ENCODE data around the gene CD7.

The CD7 gene

GRCh38 chr17:82322526-82323453 lies 5.4 kb upstream of the CD7 start:
- ATAC-seq = no peak
- TF ChIP-seq RARB (CRISPR knock-in tag; IDR thresholded peaks at IDR 0.05) (no peak), SNAI2 (CRISPR knock-in tag; IDR thresholded peaks at IDR 0.05) (no peak), CSRNP3 (CRISPR knock-in tag; IDR thresholded peaks at IDR 0.05) (no peak), ARNTL (CRISPR knock-in tag; IDR thresholded peaks at IDR 0.05; ENCODE audit: borderline replicate concordance, low read depth) (no peak), ZFP30 (CRISPR knock-in tag; IDR thresholded peaks at IDR 0.05) (no peak), GLIS3 (CRISPR knock-in tag; IDR thresholded peaks at IDR 0.05) (no peak), OSR1 (CRISPR knock-in tag; IDR thresholded peaks at IDR 0.05) (no peak), CREB5 (CRISPR knock-in tag; IDR thresholded peaks at IDR 0.05; ENCODE audit: low read depth) (no peak), ZC3H10 (CRISPR knock-in tag; IDR thresholded peaks at IDR 0.05) (no peak), PPARA (CRISPR knock-in tag; IDR thresholded peaks at IDR 0.05; ENCODE audit: borderline replicate concordance) (no peak), ISL1 (CRISPR knock-in tag; IDR thresholded peaks at IDR 0.05) (no peak), ZNF8 (CRISPR knock-in tag; IDR thresholded peaks at IDR 0.05) (no peak), CSDC2 (CRISPR knock-in tag; IDR thresholded peaks at IDR 0.05) (no peak), ZFP3 (CRISPR knock-in tag; IDR thresholded peaks at IDR 0.05) (no peak), ESRRG (CRISPR knock-in tag; IDR thresholded peaks at IDR 0.05) (no peak), ZNF565 (CRISPR knock-in tag; conservative IDR thresholded peaks at IDR 0.05; ENCODE audit: low read depth) (no peak)

GRCh38 chr17:82321947-82322466 lies 4.6 kb upstream of the CD7 start:
- 0 out of 3 replicates have a peak, but pooled peaks have one; percentile 5 for ATAC-seq
- TF ChIP-seq ZNF565 (CRISPR knock-in tag; conservative IDR thresholded peaks at IDR 0.05; ENCODE audit: low read depth) (no peak), ZNF8 (CRISPR knock-in tag; IDR thresholded peaks at IDR 0.05) (no peak), GLIS3 (CRISPR knock-in tag; IDR thresholded peaks at IDR 0.05) (no peak), CSDC2 (CRISPR knock-in tag; IDR thresholded peaks at IDR 0.05) (no peak), BACH2 (CRISPR knock-in tag; IDR thresholded peaks at IDR 0.05; ENCODE audit: borderline replicate concordance) (no peak), TSHZ2 (CRISPR knock-in tag; IDR thresholded peaks at IDR 0.05) (no peak), ZC3H10 (CRISPR knock-in tag; IDR thresholded peaks at IDR 0.05) (no peak), OSR1 (CRISPR knock-in tag; IDR thresholded peaks at IDR 0.05) (no peak), RARB (CRISPR knock-in tag; IDR thresholded peaks at IDR 0.05) (no peak), TOX (CRISPR knock-in tag; IDR thresholded peaks at IDR 0.05; ENCODE audit: borderline replicate concordance) (no peak), PPARA (CRISPR knock-in tag; IDR thresholded peaks at IDR 0.05; ENCODE audit: borderline replicate concordance) (no peak), POU6F1 (CRISPR knock-in tag; IDR thresholded peaks at IDR 0.05; ENCODE audit: borderline replicate concordance, low read depth) (no peak), SNAI2 (CRISPR knock-in tag; IDR thresholded peaks at IDR 0.05) (no peak), ARNTL (CRISPR knock-in tag; IDR thresholded peaks at IDR 0.05; ENCODE audit: borderline replicate concordance, low read depth) (no peak), CSRNP3 (CRISPR knock-in tag; IDR thresholded peaks at IDR 0.05) (no peak), PATZ1 (CRISPR knock-in tag; IDR thresholded peaks at IDR 0.05; ENCODE audit: borderline replicate concordance) (no peak), ISL1 (CRISPR knock-in tag; IDR thresholded peaks at IDR 0.05) (no peak)
